GM21360 (cell line): ENCODE results near the gene DOCK6.
"Not testable (repeated sequence)": the region's sequence is repeated elsewhere in the genome, so short reads cannot be mapped to it uniquely, and the experiment has no call there.

Experiments used
- ATAC-seq: cut with Tn5 transposase; IDR thresholded peaks from one replicate; pipeline ENCODE4 v1.9.1; 2021; ENCODE audit warnings: mild to moderate bottlenecking, moderate library complexity; ENCODE audit not compliant: unreplicated experiment

DOCK6 gene

DNA sequence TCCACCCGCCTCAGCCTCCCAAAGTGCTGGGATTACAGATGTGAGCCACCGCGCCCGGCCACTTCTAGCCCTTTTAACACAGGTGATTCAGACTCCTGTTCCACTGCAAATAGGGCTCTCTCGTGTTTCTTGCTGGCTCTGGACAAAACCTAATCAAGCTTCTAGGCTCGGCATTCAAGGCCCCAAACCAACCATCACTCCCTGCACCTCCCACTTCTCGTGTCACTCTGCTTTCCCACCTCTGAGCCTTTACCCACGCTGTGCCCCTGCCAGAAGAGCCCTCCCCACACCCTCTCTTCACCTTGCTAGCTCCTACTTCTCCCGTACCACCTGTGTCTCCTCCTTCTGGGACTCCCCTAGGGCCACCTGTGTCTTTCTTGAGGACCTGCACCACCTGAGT, 84.7 kb downstream of the DOCK6 start:
- no peak for ATAC-seq

DNA sequence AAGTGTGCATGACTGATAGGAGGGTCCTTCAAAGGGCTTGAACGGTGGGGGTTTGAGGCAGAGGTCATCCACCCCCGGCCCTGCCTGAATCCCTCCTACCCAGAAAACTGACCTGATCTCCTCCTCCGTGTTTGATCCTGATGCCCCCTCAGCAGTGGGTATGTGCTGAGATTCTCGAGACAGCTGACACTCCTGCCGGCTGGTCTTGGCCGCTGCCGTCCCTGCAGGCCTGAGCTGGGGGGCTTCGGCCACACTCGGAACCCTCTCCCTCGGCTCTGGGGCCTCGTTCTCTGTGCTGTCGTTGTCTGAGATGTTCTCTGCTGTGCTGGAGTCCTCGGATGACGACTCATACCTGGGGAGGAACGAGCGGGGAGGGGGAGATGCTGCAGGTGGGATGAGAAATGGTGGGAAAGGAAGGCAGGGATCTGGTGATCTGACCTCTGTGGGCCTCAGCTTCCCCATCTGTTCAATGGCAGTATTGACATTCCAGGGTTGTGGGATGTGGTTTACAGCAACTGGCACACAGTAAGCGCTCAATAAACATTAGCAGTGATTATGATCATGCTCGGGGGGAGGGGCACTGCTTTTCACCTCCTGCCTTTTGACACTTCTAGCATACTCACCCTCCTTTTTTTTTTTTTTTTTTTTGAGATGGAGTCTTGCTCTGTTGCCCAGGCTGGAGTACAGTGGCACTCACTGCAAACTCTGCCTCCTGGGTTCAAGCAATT, 85.7 kb downstream of the DOCK6 start:
- no peak for ATAC-seq

DNA sequence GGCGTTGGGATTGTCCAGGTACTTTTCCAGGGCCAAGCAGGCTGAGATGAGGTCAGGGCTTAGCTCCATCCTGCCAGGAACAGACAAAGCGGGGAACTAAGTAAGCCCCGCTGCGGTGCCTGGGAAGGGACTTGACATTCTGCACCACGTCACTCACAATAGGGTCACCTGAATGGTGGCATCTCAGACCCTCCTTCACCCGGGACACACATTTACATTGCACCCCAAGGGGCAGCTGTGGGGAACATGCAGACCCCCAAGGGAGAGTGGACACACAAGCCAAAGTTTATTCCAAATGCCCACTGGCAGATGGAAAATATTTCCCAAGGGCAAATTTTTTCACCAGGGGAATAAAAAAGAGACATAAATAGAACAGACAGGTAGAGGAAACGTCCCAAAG, 86.4 kb downstream of the DOCK6 start:
- ATAC-seq = no peak

DNA sequence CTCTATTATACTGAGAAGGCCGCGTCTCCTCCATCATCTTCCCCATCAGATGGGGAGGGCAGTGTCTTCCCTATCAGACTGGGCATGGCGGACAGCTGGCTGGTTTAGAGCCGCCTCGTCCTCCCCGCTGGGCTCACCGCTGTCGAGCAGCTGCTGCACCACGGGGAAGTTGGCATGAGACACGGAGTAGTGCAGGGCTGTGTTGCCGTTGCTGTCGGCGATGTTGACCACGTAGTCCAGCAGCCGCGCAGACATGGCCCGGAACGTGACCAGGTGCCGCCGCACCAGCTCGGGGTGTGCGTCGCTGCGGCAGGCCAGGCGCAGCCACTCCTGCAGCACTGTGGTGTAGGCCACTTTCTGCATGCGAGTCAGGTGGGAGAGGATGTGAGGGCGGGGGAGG, 88.0 kb downstream of the DOCK6 start:
- no peak for ATAC-seq

DNA sequence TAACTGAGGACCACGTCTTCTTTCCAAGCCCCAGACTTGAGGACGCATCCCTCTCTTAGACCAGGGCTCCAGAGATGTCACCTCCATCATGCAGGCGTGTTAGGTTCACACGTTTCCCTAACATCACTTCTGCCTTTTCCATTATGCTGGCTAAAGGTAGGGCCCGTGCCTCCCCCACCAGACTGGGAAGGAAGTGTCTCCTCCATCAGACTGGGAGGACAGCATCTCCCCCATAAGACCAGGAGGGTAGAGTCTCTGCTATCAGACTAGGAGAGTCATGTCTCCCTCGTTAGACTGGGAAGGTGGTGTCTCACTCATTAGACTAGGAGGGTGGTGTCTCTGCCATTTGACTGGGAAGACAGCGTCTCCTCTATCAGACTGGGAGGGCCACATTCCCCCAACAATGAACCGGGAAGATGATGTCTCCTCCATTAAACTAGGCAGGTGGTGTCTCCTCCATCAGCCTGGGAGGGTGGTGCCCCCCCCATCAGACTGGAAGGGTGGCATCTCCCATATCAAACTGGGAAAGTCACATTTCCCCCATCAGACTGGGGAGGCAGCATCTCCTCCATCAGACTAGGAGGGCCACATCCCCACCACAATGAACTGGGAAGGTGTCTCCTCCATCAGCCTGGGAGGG, 88.7 kb downstream of the DOCK6 start:
- no peak for ATAC-seq

DNA sequence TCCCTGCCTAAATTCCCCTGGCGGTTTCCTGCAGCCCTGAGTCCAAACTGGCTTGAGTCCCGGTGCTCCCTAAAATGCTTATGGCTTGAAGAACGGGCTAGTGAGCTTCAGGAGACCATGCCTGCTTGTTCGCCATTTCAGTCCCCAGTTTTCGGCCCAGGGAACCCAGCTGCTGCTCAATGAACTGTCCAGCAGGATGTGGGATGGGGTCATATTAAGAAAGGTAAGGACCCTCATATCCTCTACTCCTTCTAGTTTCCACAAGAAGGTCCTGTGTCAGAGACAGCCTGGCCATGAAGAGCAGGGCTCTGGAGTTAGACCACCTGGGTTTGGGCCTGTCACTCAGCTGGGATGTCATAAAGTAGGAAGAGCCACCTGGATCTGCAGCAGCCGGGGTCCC, 89.7 kb downstream of the DOCK6 start:
- ATAC-seq = no peak

DNA sequence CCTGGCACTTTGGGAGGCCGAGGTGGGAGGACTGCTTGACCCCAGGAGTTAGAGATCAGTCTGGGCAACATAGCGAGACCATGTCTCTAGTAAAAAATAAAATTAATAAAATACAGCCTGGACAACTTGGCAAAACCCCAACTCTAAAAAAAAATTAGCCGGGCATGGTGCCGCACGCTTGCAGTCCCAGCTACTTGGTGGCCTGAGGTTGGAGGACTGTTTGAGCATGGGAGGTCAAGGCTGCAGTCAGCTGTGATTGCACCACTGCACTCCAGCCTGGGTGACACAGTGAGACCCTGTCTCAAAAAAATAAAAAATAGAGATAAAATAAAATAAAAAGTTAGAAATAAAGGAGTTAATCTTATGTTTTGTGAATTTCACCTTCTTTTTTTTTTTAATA, 91.2 kb downstream of the DOCK6 start:
- no peak for ATAC-seq

DNA sequence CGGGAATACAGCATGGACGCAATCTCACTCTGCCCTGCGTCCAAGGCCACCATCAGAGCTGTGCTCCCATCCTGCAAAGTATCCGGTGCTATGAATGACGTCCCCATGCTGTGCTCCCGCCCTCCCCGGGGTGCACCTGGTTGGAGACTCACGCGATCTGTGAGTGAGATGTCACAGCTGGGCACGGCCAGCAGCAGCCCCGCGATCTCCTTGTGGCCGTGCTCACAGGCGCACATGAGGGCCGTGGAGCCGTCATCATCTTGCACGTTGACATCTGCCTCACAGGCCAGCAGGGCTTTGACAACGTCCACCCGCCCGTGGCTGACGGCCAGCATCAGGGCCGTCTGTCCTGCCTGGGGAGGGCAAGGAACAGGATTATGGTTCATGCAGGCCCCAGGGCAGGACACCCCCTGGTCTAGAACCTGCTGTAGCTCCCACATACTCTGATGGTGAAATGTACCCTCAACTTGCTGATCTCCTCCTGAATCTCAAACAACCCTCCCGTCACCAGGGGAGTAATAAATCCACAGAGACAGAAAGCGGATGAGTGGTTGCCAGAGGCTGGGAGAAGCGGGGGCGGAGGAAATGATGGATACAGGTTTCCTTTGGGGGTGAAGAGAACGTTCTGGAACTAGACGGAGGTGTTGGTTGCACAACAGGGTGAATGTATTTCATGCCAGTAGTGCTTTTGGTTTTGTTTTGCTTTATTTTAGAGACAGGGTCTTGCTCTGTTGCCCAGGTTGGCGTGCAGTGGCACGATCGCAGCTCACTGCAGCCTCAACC, 92.2 kb downstream of the DOCK6 start:
- no peak for ATAC-seq

DNA sequence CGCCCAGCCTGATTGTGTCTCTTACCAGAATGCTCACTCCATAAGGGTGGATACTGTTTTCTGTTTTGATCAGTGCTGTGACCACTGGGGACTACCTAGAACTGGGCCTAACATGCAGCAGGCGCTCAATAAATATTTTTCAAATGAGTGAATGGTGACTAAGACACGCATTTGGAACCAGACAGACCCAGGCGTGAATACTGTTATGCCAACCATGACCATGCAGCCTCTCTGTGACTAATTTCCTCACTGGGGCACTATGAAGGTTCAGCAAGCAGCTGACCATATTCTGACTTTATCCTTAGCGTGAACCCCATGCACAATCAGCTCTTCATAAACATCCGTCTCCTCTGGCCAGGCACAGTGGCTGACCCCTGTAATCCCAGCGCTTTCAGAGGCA, 93.8 kb downstream of the DOCK6 start:
- ATAC-seq = no peak

DNA sequence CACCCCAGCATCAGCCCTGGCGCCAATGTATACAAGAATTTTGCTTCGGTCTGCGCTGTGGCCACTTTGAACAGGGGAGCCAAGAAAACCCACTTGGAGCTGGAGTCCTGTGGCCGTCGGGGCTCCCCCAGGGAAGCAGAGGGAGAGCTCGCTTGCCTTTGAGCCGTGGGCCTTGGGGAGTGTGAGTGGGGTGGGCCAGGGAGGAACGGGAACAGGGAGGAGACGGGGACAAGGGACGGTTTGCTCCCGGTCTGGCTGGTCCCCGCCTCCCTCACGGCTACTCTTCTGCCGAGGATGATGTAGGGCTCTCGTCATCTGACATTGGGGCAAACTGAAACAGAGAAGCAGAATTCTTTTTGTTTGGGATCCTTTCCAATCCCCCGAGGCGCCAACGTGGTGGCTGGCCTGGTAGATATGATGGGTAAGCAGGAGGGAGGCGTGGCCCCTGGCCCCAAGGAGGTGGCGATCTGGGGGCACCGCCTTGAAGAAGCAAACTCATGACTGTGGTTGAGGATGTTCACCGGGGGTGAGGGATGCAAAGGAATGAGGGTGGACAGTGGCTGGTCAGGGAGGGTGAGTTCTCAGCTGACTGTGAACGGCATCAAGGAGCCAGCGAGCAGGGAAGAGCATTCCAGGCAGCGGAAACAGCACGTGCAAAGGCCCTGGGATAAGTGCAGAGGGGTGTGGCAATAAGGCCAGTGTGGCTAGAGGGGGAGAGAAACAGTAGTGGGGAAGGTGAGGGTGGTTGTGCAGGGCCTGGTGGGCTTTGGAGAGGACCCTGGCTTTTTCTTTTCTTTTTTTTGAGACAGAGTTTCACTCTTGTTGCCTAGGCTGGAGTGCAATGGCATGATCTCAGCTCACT, 95.8 kb downstream of the DOCK6 start:
- ATAC-seq = no peak

DNA sequence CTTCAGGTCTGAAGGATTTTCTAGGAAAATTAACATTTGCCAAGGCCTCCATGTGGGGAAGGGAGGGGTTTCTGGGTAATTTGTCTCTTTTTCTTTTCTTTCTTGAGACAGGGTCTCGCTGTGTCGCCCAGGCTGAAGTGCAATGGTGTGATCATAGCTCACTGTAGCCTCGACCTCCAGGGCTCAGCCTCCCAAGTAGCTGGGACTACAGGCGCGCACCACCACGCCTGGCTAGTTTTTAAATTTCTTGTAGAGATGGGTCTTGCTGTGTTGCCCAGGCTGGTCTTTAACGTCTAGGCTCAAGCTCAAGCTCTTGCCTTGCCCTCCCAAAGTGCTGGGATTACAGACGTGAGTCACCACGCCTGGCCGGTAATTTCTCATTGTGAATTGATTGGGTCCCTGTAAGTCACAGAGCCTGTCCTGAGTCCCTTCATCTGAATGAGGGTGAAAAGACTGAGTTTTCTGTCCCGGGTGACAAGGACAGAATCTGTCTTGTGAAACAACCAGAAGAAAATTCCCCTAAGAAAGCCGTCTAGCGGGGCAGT, 96.8 kb downstream of the DOCK6 start:
- ATAC-seq = no peak

DNA sequence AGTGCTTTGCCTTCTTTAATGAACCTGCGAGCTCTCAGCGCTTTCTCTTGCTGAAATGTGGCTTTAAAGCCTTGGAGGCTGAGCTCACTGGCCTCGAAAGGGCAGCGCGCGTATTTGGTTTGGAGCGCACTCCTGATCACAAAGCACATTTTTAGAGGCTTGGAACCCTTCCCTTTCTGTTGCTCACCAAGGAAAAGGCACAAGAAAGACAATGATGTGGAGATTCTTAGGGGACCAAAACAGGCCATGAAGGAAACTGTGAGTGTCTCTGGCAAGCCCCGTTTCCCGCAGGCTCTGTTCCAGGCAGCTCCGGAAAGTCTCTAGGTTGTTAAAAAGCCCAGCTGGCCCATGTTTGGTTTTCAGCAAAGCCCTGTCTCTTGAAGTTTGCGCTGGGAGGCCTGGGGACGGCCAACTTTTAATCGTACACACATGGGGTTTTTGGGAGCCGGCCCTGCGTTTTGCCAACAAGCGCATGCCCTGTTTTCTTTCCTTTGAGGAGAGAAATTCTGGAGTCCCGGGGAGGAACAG, 97.4 kb downstream of the DOCK6 start:
- ATAC-seq = no peak

DNA sequence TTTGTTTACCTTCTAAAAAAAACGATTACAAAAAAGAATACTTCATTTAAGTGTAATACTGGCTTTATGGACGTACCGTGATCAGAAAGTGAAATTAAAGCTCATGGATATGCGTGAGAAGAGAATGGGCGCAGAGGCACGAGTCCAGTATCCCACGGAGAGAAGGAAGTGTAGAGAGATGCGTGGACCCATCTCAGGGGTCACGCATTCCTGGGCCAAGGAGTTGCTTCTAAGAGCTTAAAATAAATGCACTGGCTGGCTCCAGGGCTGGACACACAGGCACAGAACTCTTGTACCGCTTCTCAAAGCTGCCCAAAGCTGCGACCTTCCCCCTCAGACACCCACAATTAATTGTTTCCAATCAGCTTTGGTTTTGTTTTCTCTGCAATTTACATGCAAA, 98.0 kb downstream of the DOCK6 start:
- ATAC-seq = no peak

DNA sequence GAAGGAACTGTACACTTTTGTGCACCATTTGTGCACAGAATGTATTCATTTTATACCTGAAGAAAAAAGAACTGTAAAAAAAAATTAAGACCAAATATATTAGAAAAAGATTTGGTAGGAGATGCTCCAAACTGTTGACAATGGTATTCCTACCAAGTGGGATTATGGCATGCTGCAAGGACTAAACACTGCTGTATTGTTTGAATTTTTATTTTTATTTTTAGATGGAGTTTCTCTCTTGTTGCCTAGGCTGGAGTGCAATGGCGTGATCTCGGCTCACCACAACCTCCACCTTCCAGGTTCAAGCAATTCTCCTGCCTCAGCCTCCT, 101.9 kb downstream of the DOCK6 start:
- ATAC-seq = not testable (repeated sequence)

DNA sequence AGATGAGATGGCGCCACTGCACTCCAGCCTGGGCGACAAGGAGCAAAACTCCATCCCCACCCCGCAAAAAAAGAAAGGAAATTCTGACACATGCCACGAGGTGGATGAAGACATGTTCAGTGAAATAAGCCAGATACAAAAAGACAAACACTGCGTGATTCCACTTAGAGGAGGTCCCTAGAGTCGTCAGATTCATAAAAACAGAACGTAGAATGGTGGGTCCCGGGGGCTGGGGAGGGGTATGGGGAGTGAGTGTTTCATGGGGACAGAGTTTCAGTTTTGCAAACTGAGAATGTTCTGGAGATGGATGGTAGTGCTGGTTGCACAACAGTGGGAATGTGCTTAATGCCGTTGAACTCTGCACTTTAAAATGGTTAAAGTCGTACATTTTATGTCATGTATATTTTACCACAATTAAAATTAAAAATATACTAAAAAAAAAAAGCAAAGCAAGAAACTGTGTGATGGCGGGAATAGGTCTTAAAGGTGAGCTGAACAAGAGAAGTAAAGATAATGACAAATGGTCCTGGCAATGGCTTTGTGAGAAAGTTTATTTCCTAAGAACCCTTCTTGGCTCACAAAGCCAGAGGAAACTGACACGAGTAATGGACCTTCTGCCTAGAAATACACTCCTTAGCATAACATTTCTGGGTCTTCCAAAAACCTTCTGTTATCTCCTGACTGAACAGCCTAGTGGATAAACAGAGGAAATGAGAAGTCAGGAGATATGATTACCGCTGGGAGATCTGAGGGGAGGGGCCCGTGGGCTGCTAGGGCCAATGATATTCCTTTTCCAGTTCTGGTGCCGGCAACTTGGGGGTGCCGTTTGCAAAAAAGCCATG, 102.5 kb downstream of the DOCK6 start:
- no peak for ATAC-seq

DNA sequence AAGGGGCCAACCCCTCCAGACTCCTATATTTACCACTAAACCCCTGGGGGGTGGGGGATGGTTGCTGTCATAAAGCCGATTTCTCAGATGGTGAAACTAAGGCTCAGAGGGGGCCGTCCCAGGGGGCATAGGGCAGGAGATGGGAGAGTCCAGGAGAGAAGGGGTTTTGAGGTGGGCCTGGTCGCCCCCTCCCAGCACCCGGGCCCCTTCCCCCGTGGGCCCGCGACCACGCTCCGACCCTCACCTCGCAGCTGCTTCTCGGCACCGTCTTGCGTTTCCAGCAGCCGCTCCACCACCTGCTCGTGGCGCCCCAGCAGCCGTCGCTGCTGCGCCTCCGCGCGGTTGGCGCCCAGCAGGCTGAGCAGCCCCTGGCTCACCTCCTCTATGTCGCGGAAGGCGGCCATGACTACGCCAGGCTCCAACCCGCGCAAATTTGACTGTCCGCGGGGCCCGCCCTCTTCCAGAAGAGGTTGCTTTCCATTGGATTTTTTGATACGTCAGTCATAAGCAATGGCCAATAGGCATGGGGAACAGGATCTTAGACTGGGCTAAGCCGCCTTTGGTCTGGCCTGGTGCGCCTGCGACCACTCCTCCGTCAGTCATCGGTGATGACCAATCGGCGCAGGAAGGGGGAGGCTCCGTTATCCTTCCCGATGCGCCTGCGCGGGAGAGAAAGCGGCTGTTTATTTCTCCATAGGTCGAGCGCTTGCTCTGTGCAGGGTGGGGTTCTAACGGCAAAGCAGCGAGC, 106.8 kb downstream of the DOCK6 start, which contains the start of gene SPC24:
SPC24 (minus strand) TSS at position 410 of the 748 bp plus-strand sequence; CDS start at position 404, 6 bp downstream.
- peak; percentile 89 for ATAC-seq

DNA sequence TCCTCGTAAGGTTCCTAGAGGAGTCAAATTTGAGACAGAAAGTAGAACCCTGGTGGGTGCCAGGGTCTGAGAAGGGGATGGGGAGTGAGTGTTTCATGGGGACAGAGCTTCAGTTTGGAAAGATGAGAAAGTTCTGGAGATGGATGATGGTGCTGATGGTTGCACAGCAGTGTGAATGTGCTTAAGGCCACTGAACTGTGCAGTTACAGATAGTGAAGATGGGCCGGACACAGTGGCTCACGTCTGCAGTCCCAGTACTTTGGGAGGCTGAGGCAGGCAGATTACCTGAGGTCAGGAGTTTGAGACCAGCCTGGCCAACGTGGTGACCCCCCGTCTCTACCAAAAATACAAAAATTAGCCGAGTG, 107.7 kb downstream of the DOCK6 start:
- no peak for ATAC-seq

DNA sequence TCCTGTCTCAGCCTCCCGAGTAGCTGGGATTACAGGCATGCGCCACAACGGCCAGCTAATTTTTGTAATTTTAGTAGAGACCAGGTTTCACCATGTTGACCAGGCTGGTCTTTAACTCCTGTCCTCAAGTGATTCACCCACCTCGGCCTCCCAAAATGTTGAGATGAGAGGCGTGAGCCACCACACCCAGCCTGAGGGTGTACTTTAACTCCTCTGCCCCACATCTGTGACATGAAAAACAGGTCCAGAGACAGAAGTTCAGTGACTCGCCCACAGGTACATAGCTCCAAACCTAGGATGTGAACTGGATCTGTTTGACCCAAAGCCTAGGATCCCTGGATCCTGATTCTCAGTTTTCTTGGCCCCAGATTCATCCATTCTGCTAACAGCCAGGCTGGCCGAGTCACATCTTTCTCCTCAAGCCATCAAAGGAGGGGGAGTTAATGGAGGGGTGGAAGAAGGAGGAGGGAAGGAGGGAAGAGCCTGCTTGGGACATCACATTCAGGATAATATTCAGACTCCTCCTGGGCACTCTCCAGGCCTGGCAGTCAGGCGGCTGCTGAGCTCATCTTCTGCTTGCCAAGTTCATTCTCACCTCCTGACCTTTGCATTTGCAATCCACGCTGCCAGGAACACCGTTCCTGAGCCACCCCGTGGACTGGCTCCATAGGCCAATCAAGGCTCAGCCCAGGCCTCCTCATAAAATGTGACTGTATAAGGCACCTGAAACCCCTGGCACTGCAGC, 109.8 kb downstream of the DOCK6 start:
- ATAC-seq = no peak
